ENCODE results near the gene WWP2. TPM values are rescaled to one million over a fixed set of nuclear protein-coding genes. Genes with fewer than 3 reads are reported as not detected.

WWP2 gene
- total and polyA plus RNA-seq, 2 experiments from 2014 or later = 19.9 to 23.1 TPM

- Histone ChIP-seq H3K27ac (no peak overlapping the region), H3K36me3 (replicated peaks; ENCODE audit: insufficient read depth, low read depth) (no peaks in the 10 kb centered on the region), H3K4me3 (no peak overlapping the region), H2AFZ (no peak overlapping the region), H3K27me3 (no peaks in the 10 kb centered on the region), H3K4me2 (no peak overlapping the region), H3K79me2 (no peaks in the 10 kb centered on the region), H3K9me2 (replicated peaks; ENCODE audit: insufficient read depth) (no peaks in the 10 kb centered on the region), H3K9me3 (ENCODE audit: low read depth) (no peaks in the 10 kb centered on the region), H3K4me1 (ENCODE audit: insufficient read depth) (no peaks in the 10 kb centered on the region), H4K20me1 (ENCODE audit: insufficient read depth, poor library complexity, severe bottlenecking) (no peaks in the 10 kb centered on the region)
- WGBS (ENCODE audit: low lambda C conversion rate, missing lambda C conversion rate) = 93% methylated on average over 9 of the region's 9 CpGs
- DNase-seq (ENCODE audit: low spot score) = no peak
- TF ChIP-seq EZH2phosphoT487 (IDR thresholded peaks at IDR 0.05; ENCODE audit: low read depth, severe bottlenecking, unreplicated experiment) (no peak), EZH2 (IDR thresholded peaks at IDR 0.05; ENCODE audit: borderline replicate concordance) (no peak), CTCF (IDR thresholded peaks at IDR 0.05; ENCODE audit: poor library complexity) (no peak)
Observed at GRCh38 chr16:69904495-69905170, 142.5 kb downstream of the WWP2 start.

GRCh38 chr16:69905171-69905555 is 143.0 kb downstream of the WWP2 start:
- no peaks in the 10 kb centered on the region for H3K9me3 ChIP-seq (ENCODE audit: low read depth)
- no peak overlapping the region for H3K4me3 ChIP-seq
- no peaks in the 10 kb centered on the region for H3K36me3 ChIP-seq (replicated peaks; ENCODE audit: insufficient read depth, low read depth)
- no peaks in the 10 kb centered on the region for H3K4me1 ChIP-seq (ENCODE audit: insufficient read depth)
- H3K4me2 ChIP-seq = no peak overlapping the region
- no peak for DNase-seq (ENCODE audit: low spot score)
- whole genome bisulfite sequencing (ENCODE audit: low lambda C conversion rate, missing lambda C conversion rate) = 52% methylated on average over 2 of the region's 2 CpGs
- no peaks in the 10 kb centered on the region for H3K27me3 ChIP-seq
- H3K27ac ChIP-seq = no peak overlapping the region
- H3K79me2 ChIP-seq = no peaks in the 10 kb centered on the region
- H3K9me2 ChIP-seq (replicated peaks; ENCODE audit: insufficient read depth) = no peaks in the 10 kb centered on the region
- H4K20me1 ChIP-seq (ENCODE audit: insufficient read depth, poor library complexity, severe bottlenecking) = no peaks in the 10 kb centered on the region
- H2AFZ ChIP-seq = no peak overlapping the region
- no peak for TF ChIP-seq EZH2phosphoT487 (IDR thresholded peaks at IDR 0.05; ENCODE audit: low read depth, severe bottlenecking, unreplicated experiment)
- no peak for TF ChIP-seq EZH2 (IDR thresholded peaks at IDR 0.05; ENCODE audit: borderline replicate concordance)
- no peak for TF ChIP-seq CTCF (IDR thresholded peaks at IDR 0.05; ENCODE audit: poor library complexity)

GRCh38 chr16:69906838-69907401 is 144.8 kb downstream of the WWP2 start:
- DNase-seq (ENCODE audit: low spot score) = no peak
- H3K27me3 ChIP-seq = no peaks in the 10 kb centered on the region
- H3K4me1 ChIP-seq (ENCODE audit: insufficient read depth) = no peaks in the 10 kb centered on the region
- H2AFZ ChIP-seq = no peak overlapping the region
- H4K20me1 ChIP-seq (ENCODE audit: insufficient read depth, poor library complexity, severe bottlenecking) = no peaks in the 10 kb centered on the region
- H3K4me2 ChIP-seq = no peak overlapping the region
- 74% methylated on average over 6 of the region's 6 CpGs for WGBS (ENCODE audit: low lambda C conversion rate, missing lambda C conversion rate)
- H3K36me3 ChIP-seq (replicated peaks; ENCODE audit: insufficient read depth, low read depth) = no peaks in the 10 kb centered on the region
- no peaks in the 10 kb centered on the region for H3K9me3 ChIP-seq (ENCODE audit: low read depth)
- H3K27ac ChIP-seq = no peak overlapping the region
- no peaks in the 10 kb centered on the region for H3K9me2 ChIP-seq (replicated peaks; ENCODE audit: insufficient read depth)
- no peak overlapping the region for H3K4me3 ChIP-seq
- TF ChIP-seq EZH2 (IDR thresholded peaks at IDR 0.05; ENCODE audit: borderline replicate concordance) (no peak), EZH2phosphoT487 (IDR thresholded peaks at IDR 0.05; ENCODE audit: low read depth, severe bottlenecking, unreplicated experiment) (no peak), CTCF (IDR thresholded peaks at IDR 0.05; ENCODE audit: poor library complexity) (no peak)
- no peaks in the 10 kb centered on the region for H3K79me2 ChIP-seq
